A549 (cell line): ENCODE results near the gene GPAT3. TPM values are rescaled to one million over a fixed set of nuclear protein-coding genes. Genes with fewer than 3 reads are reported as not detected.
"Not testable (repeated sequence)": the region's sequence is repeated elsewhere in the genome, so short reads cannot be mapped to it uniquely, and the experiment has no call there.

Source experiments
- ATAC-seq, 2 experiments: fragments of 200-7000 bp in 1 of 2; fragments of >200 bp in 1 of 2; cut with Nextera tagmentation in 1 of 2; cut with Tn5 transposase in 1 of 2; 3 replicates each; pipeline versions ENCODE4 v1.8.0 to v1.9.1; 2018 to 2020; ENCODE audit warnings: mild to moderate bottlenecking in 1 of 2, moderate library complexity in 1 of 2
- CTCF ChIA-PET: fragments of 300-600 bp; sonication (Branson Sonifier 250); formaldehyde crosslinking; extraction: SDS; loops from one replicate; lab custom pipeline; 2021; ENCODE audit warnings: antibody characterized with exemption, inconsistent platforms; lab: Yijun Ruan, JAX
- POLR2A ChIA-PET: fragments of 350-600 bp; formaldehyde crosslinking; extraction: SDS; loops from one replicate; lab custom pipeline; 2021; ENCODE audit warnings: antibody characterized with exemption, inconsistent platforms; lab: Yijun Ruan, JAX
- DNase-seq, 2 experiments: peaks; one replicate each; pipeline versions ENCODE4 v3.0.0 to v3.0.0-alpha.2; 2011 to 2016; ENCODE audit warnings: low read depth in 1 of 2, low spot score in 1 of 2
- FAIRE-seq: peaks from 2 replicates; lab custom pipeline; 2011; peaks lifted over from hg19 to GRCh38; lab: Jason Lieb, UNC
- H3K27ac ChIP-seq, 2 experiments: fragments of >200 bp; sonication (Bioruptor Twin); formaldehyde crosslinking; 3 replicates each; pipeline ENCODE4 v1.5.1; 2016 to 2017
- H3K4me1 ChIP-seq: fragments of >200 bp; sonication (Bioruptor Twin); formaldehyde crosslinking; 3 replicates; pipeline ENCODE4 v1.6.1; 2016
- H3K4me2 ChIP-seq: fragments of >200 bp; sonication (Bioruptor Twin); formaldehyde crosslinking; 3 replicates; pipeline ENCODE4 v1.6.1; 2016
- H3K4me3 ChIP-seq: fragments of >200 bp; sonication (Bioruptor Twin); formaldehyde crosslinking; 3 replicates; pipeline ENCODE4 v1.5.1; 2016
- H3K9me3 ChIP-seq: fragments of >200 bp; sonication (Bioruptor Twin); formaldehyde crosslinking; 3 replicates; pipeline ENCODE4 v1.6.1; 2016
- ATOH8 ChIP-seq: fragments of 250-450 bp; sonication (Bioruptor Pico); IDR thresholded peaks from 2 replicates; pipeline ENCODE4 v1.5.0; 2020; ENCODE audit warnings: low read depth, mild to moderate bottlenecking, moderate library complexity
- CBX2 ChIP-seq: fragments of 200-600 bp; sonication (generic); IDR thresholded peaks from 2 replicates; pipeline ENCODE4 v1.6.1; 2016; ENCODE audit warnings: low read depth, mild to moderate bottlenecking, borderline replicate concordance
- CBX8 ChIP-seq: fragments of 200-600 bp; sonication (generic); IDR thresholded peaks from 2 replicates; pipeline ENCODE4 v1.6.1; 2016
- CTCF ChIP-seq: fragments of >200 bp; sonication (Bioruptor Twin); formaldehyde crosslinking; IDR thresholded peaks from 3 replicates; pipeline ENCODE4 v1.5.1; 2016
- EHMT2 ChIP-seq: fragments of 200-600 bp; sonication (generic); IDR thresholded peaks from 2 replicates; pipeline ENCODE4 v1.6.1; 2016; ENCODE audit warnings: antibody characterized with exemption, low read depth, mild to moderate bottlenecking, moderate library complexity
- FOSL2 ChIP-seq, 2 experiments: fragments of 450-650 bp in 1 of 2; fragments of >200 bp in 1 of 2; sonication (Bioruptor Twin) in 1 of 2; formaldehyde crosslinking; IDR thresholded peaks; 2 replicates each; pipeline versions ENCODE4 v1.5.0 to v1.6.1; 2016 to 2020; ENCODE audit warnings: mild to moderate bottlenecking in 1 of 2, moderate library complexity in 1 of 2
- HDAC2 ChIP-seq: fragments of 200-600 bp; sonication (generic); IDR thresholded peaks from 2 replicates; pipeline ENCODE4 v1.6.1; 2016
- HES2 ChIP-seq: fragments of >200 bp; sonication (Bioruptor Twin); formaldehyde crosslinking; IDR thresholded peaks from 2 replicates; pipeline ENCODE4 v1.6.1; 2016
- HEYL ChIP-seq: fragments of 250-450 bp; sonication (Bioruptor Pico); IDR thresholded peaks from 2 replicates; pipeline ENCODE4 v1.8.0; 2021; ENCODE audit warnings: mild to moderate bottlenecking, moderate library complexity
- HOXA7 ChIP-seq: fragments of 250-450 bp; sonication (Bioruptor Pico); IDR thresholded peaks from 2 replicates; pipeline ENCODE4 v1.5.0; 2020; ENCODE audit warnings: mild to moderate bottlenecking, moderate library complexity
- MYC ChIP-seq: IDR thresholded peaks from 2 replicates; pipeline ENCODE4 v1.6.1; 2012; ENCODE audit warnings: mild to moderate bottlenecking, inconsistent platforms, low read length, improper control_type of control experiment, borderline replicate concordance
- PBX3 ChIP-seq: IDR thresholded peaks from 2 replicates; pipeline ENCODE4 v1.6.1; 2012
- RAD21 ChIP-seq, 2 experiments: fragments of >200 bp in 1 of 2; sonication (Bioruptor Twin) in 1 of 2; formaldehyde crosslinking in 1 of 2; IDR thresholded peaks in 1 of 2; conservative IDR thresholded peaks in 1 of 2; 2 replicates in 1 of 2; 3 replicates in 1 of 2; pipeline ENCODE4 v1.6.1; 2012 to 2018; ENCODE audit warnings: inconsistent platforms in 1 of 2
- SMC3 ChIP-seq: fragments of >200 bp; sonication (Bioruptor Twin); formaldehyde crosslinking; IDR thresholded peaks from 3 replicates; pipeline ENCODE4 v1.6.1; 2018; ENCODE audit warnings: inconsistent platforms
- ZC3H11A ChIP-seq: fragments of 450-650 bp; IDR thresholded peaks from 2 replicates; pipeline ENCODE4 v1.6.1; 2014; ENCODE audit warnings: antibody characterized with exemption, mild to moderate bottlenecking
- WGBS: methylation state at CpG from one replicate; pipeline ENCODE4 v1.1.6; 2017; ENCODE audit errors: missing lambda C conversion rate; 5-methylcytosine and 5-hydroxymethylcytosine counted together
- polyA plus RNA-seq, 4 experiments: library from polyadenylated mRNA; depleted of rRNA in 3 of 4; stranded (reverse); fragments of >200 nt; fragmentation: RNase III in 1 of 4; extraction: RNeasy Plus Mini Kit Qiagen cat#74134 plus additional on column Dnase treatment in 1 of 4; gene quantifications; 2 replicates in 3 of 4; 3 replicates in 1 of 4; pipeline ENCODE4 v1.2.3, GENCODE V29; 2011 to 2017

GPAT3 gene
- polyA plus RNA-seq, 2 of the 4 experiments (the other 2 are of a cell fraction): 12.9 to 44.9 TPM

- ChIA-PET POLR2A (interaction anchor here (0.7 kb wide), 1 partner anchor 396 kb away, joined by 3 read pairs; no protein-coding TSS in a partner anchor), CTCF (no interaction called here)
- Histone ChIP-seq H3K9me3 (no peaks in the 10 kb centered on the region), H3K4me2 (no peak overlapping the region), H3K4me3 (no peak overlapping the region), H3K4me1 (no peaks in the 10 kb centered on the region), H3K27ac (no peak overlapping the region)
- no peak for FAIRE-seq
- 76% methylated on average over 4 of the region's 4 CpGs for whole genome bisulfite sequencing
- DNase-seq: no peak
- no peak for ATAC-seq
- TF ChIP-seq CBX8: no peak
- TF ChIP-seq FOSL2 (IDR thresholded peaks at IDR 0.05): no peak
- no peak for TF ChIP-seq FOSL2 (CRISPR knock-in tag; IDR thresholded peaks at IDR 0.05)
- no peak for TF ChIP-seq ATOH8
- TF ChIP-seq HOXA7 (CRISPR knock-in tag): no peak
Measured at GRCh38 chr4:83504503-83504902, 31.4 kb upstream of the GPAT3 start.

- DNase-seq (no peak), ATAC-seq (no peak), FAIRE-seq (no peak)
- ChIA-PET CTCF (no interaction called here), POLR2A (interaction anchor here (0.7 kb wide), 1 partner anchor 396 kb away, joined by 3 read pairs; no protein-coding TSS in a partner anchor)
- H3K4me3 ChIP-seq: no peak overlapping the region
- no peaks in the 10 kb centered on the region for H3K4me1 ChIP-seq
- 92% methylated on average over 10 of the region's 10 CpGs for WGBS
- no peak overlapping the region for H3K4me2 ChIP-seq
- TF ChIP-seq HDAC2 (no peak), PBX3 (no peak), HES2 (no peak), CBX2 (no peak), HEYL (CRISPR knock-in tag) (no peak), FOSL2 (IDR thresholded peaks at IDR 0.05) (no peak), FOSL2 (CRISPR knock-in tag; IDR thresholded peaks at IDR 0.05) (no peak), MYC (no peak)
- H3K27ac ChIP-seq: no peak overlapping the region
- no peaks in the 10 kb centered on the region for H3K9me3 ChIP-seq
Measured at GRCh38 chr4:83504996-83505395, 30.9 kb upstream of the GPAT3 start.

- peak overlapping the region; percentile 59 to 75; a peak in 4 of 6 replicates for H3K27ac ChIP-seq
- ATAC-seq (peak in 1 of 2 experiments; percentile 71; a peak in 3 of 6 replicates), DNase-seq (peak; percentile 16 to 72)
- H3K9me3 ChIP-seq, POLR2A ChIA-PET, H3K4me3 ChIP-seq, FAIRE-seq, H3K4me2 ChIP-seq, H3K4me1 ChIP-seq: not testable (repeated sequence)
- CTCF ChIA-PET: interaction anchor here (0.8 to 2.5 kb wide), 17 partner anchors 10 to 137 kb away, joined by 3 to 11 read pairs (median 5); partner anchors contain the start of gene GPAT3
- 56% methylated on average over 3 of the region's 3 CpGs for WGBS
- TF ChIP-seq RAD21 (conservative IDR thresholded peaks at IDR 0.05 in 1 of 2, IDR thresholded peaks at IDR 0.05 in 1 of 2) (peak; percentile 72 to 89), SMC3 (peak; percentile 68), CTCF (peak; percentile 47), EHMT2 (peak; percentile 45; the same call in 1 of the 2 replicates)
Measured at GRCh38 chr4:83509156-83509585, 26.7 kb upstream of the GPAT3 start.

- no peak for DNase-seq
- ChIA-PET POLR2A (no interaction called here), CTCF (interaction anchor here (1.1 to 2.5 kb wide), 3 partner anchors 13 to 348 kb away, joined by 3 to 6 read pairs (median 4); no protein-coding TSS in a partner anchor)
- Histone ChIP-seq H3K9me3 (no peaks in the 10 kb centered on the region), H3K4me1 (no peaks in the 10 kb centered on the region), H3K27ac (no peak overlapping the region), H3K4me3 (no peak overlapping the region), H3K4me2 (no peak overlapping the region)
- no peak for TF ChIP-seq ZC3H11A
- no peak for ATAC-seq
- 85% methylated on average over 4 of the region's 4 CpGs for WGBS
- no peak for FAIRE-seq
Measured at GRCh38 chr4:83510442-83510841, 25.5 kb upstream of the GPAT3 start.
